Mesendoderm (in vitro differentiated cells): Measurements from ENCODE around the gene SRBD1.

ENCODE experiments used
- DNase-seq: peaks from one replicate; pipeline ENCODE4 v3.0.0; 2013
- H2AK5ac ChIP-seq: 2 replicates; pipeline ENCODE4 v1.6.1; 2013; ENCODE audit warnings: low read length, inconsistent platforms
- H2BK120ac ChIP-seq: 2 replicates; pipeline ENCODE4 v1.6.1; 2013; ENCODE audit warnings: low read depth, mild to moderate bottlenecking, low read length, moderate library complexity, mixed read lengths
- H2BK15ac ChIP-seq: replicated peaks from 2 replicates; pipeline ENCODE4 v1.6.1; 2013; ENCODE audit warnings: low read depth, mild to moderate bottlenecking, moderate library complexity
- H2BK5ac ChIP-seq: 2 replicates; pipeline ENCODE4 v1.6.1; 2013; ENCODE audit warnings: low read length, inconsistent platforms
- H3K18ac ChIP-seq: 2 replicates; pipeline ENCODE4 v1.6.1; 2013; ENCODE audit warnings: mild to moderate bottlenecking, low read length, mixed read lengths
- H3K23ac ChIP-seq: one replicate; pipeline ENCODE4 v1.6.1; 2013; ENCODE audit warnings: low read length
- H3K27ac ChIP-seq: 2 replicates; pipeline ENCODE4 v1.5.1; 2013; ENCODE audit warnings: low read depth, mild to moderate bottlenecking, inconsistent platforms, low read length, moderate library complexity
- H3K27me3 ChIP-seq: 2 replicates; pipeline ENCODE4 v1.6.1; 2013; ENCODE audit warnings: low read length, control low read depth, mild to moderate bottlenecking, inconsistent platforms; ENCODE audit not compliant: insufficient read depth, poor library complexity
- H3K36me3 ChIP-seq: 2 replicates; pipeline ENCODE4 v1.6.1; 2013; ENCODE audit warnings: low read length, inconsistent platforms; ENCODE audit not compliant: control insufficient read depth, insufficient read depth
- H3K4ac ChIP-seq: one replicate; pipeline ENCODE4 v1.6.1; 2013; ENCODE audit warnings: low read depth, mild to moderate bottlenecking, low read length, moderate library complexity
- H3K4me1 ChIP-seq: 2 replicates; pipeline ENCODE4 v1.6.1; 2013; ENCODE audit warnings: low read depth, low read length, inconsistent platforms; ENCODE audit not compliant: control insufficient read depth
- H3K4me2 ChIP-seq: 2 replicates; pipeline ENCODE4 v1.6.1; 2013; ENCODE audit warnings: low read length
- H3K4me3 ChIP-seq: 2 replicates; pipeline ENCODE4 v1.5.1; 2013; ENCODE audit warnings: mild to moderate bottlenecking, low read length
- H3K56ac ChIP-seq: one replicate; pipeline ENCODE4 v1.6.1; 2013; ENCODE audit warnings: low read length
- H3K79me1 ChIP-seq: 2 replicates; pipeline ENCODE4 v1.6.1; 2013; ENCODE audit warnings: low read length, inconsistent platforms
- H3K79me2 ChIP-seq: 2 replicates; pipeline ENCODE4 v1.6.1; 2013; ENCODE audit warnings: mild to moderate bottlenecking, low read length; ENCODE audit not compliant: control insufficient read depth, insufficient read depth
- H3K9ac ChIP-seq: 2 replicates; pipeline ENCODE4 v1.6.1; 2013; ENCODE audit warnings: low read length, inconsistent platforms
- H4K5ac ChIP-seq: one replicate; pipeline ENCODE4 v1.6.1; 2013; ENCODE audit warnings: low read length
- H4K8ac ChIP-seq: one replicate; pipeline ENCODE4 v1.6.1; 2013; ENCODE audit warnings: low read depth, mild to moderate bottlenecking, control low read depth, low read length, moderate library complexity
- WGBS: extraction: QIAGEN DNeasy Blood & Tissue Kit; methylation state at CpG from one replicate; pipeline ENCODE4 v1.1.7; 2013; ENCODE audit warnings: low lambda C conversion rate, missing lambda C conversion rate; ENCODE audit not compliant: insufficient coverage; ENCODE audit errors: extremely low coverage; 5-methylcytosine and 5-hydroxymethylcytosine counted together

Gene SRBD1

DNA sequence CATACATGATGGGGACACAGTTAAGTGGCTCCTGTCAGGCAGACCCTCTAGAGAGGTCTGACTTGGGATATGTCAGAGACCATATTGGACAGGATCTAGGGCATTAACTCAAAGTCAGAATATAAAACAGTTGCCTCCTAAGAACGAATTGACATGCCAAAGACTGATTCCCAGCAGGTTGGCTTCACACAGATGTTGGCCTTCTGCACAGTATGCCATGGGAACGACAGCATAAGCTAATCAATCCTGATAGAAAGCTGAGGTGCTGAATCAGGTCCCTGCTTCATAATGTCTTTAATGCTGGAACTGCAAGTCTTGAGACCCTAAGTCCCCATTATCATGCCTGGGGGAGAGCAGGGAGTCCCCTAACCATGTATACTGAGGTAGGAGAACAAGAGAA is 165.1 kb downstream of the SRBD1 start:
- Histone ChIP-seq H2BK15ac (no peak overlapping the region), H3K9ac (no peak overlapping the region), H2BK5ac (no peak overlapping the region), H3K79me1 (no peaks in the 10 kb centered on the region), H3K27ac (no peak overlapping the region), H3K56ac (no peak overlapping the region), H3K79me2 (no peaks in the 10 kb centered on the region), H2AK5ac (no peak overlapping the region), H2BK120ac (no peak overlapping the region), H4K8ac (no peak overlapping the region), H4K5ac (no peak overlapping the region), H3K4me3 (no peak overlapping the region), H3K36me3 (no peaks in the 10 kb centered on the region), H3K23ac (no peak overlapping the region), H3K4me1 (no peaks in the 10 kb centered on the region), H3K4me2 (no peak overlapping the region), H3K27me3 (no peaks in the 10 kb centered on the region), H3K18ac (no peak overlapping the region), H3K4ac (no peak overlapping the region)
- no CpG with 5 or more reads among the region's 2 CpGs for WGBS
- no peak for DNase-seq

DNA sequence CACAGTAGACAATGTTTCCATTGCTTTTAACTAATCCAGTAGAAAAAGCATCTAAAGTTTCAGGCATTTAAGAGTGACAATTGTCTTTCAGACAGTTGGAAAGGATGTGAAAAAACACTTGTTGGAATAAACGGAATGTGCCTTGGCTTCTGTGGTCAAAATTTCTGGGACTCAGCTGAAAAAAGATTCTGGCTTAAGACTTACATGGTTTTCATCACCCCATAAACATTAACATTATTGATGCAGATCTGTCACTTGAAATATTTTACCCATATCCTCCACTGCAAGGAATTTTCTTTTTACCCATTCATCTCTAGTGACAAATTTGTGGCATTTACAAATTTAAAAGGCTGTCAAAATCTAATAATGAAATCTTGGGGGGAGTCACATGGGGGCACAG is 166.0 kb downstream of the SRBD1 start:
- no peak overlapping the region for H3K4me3 ChIP-seq
- no peak overlapping the region for H2BK15ac ChIP-seq
- H2AK5ac ChIP-seq: no peak overlapping the region
- no peak overlapping the region for H2BK5ac ChIP-seq
- no peak overlapping the region for H3K23ac ChIP-seq
- H3K9ac ChIP-seq: no peak overlapping the region
- H2BK120ac ChIP-seq: no peak overlapping the region
- no peaks in the 10 kb centered on the region for H3K36me3 ChIP-seq
- WGBS: no CpG with 5 or more reads among the region's 1 CpG
- H3K18ac ChIP-seq: no peak overlapping the region
- H3K27ac ChIP-seq: no peak overlapping the region
- H3K4ac ChIP-seq: no peak overlapping the region
- no peaks in the 10 kb centered on the region for H3K27me3 ChIP-seq
- no peak overlapping the region for H3K4me2 ChIP-seq
- no peaks in the 10 kb centered on the region for H3K4me1 ChIP-seq
- H3K56ac ChIP-seq: no peak overlapping the region
- no peak overlapping the region for H4K8ac ChIP-seq
- no peak overlapping the region for H4K5ac ChIP-seq
- no peaks in the 10 kb centered on the region for H3K79me1 ChIP-seq
- DNase-seq: no peak
- H3K79me2 ChIP-seq: no peaks in the 10 kb centered on the region

DNA sequence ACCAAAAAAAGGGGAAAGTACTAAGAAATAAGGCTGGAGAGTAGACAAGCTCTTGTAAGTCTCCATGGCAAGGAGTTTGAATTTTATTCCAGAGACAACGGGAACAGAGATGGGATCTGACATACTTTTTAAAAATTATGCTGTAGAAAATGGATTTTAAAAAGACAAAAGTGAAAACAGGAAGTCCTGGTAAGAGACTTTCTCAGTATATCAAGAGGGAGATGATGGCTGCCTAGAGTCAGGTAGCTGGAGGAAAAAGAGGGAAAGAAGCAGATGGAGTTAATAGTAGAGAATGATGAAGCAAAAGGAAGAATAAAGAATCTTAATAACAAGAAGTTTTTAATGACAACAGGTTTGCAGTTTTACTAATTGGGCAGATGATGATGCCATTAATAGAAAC is 168.1 kb downstream of the SRBD1 start:
- Histone ChIP-seq H3K4ac (no peak overlapping the region), H3K79me1 (no peaks in the 10 kb centered on the region), H3K4me2 (no peak overlapping the region), H2BK5ac (no peak overlapping the region), H2BK120ac (no peak overlapping the region), H4K8ac (no peak overlapping the region), H2BK15ac (no peak overlapping the region), H4K5ac (no peak overlapping the region), H3K9ac (no peak overlapping the region), H2AK5ac (no peak overlapping the region), H3K18ac (no peak overlapping the region), H3K79me2 (no peaks in the 10 kb centered on the region), H3K23ac (no peak overlapping the region), H3K4me1 (no peaks in the 10 kb centered on the region), H3K36me3 (no peaks in the 10 kb centered on the region), H3K56ac (no peak overlapping the region), H3K4me3 (no peak overlapping the region), H3K27me3 (no peaks in the 10 kb centered on the region), H3K27ac (no peak overlapping the region)
- no peak for DNase-seq
- no CpG with 5 or more reads among the region's 1 CpG for WGBS

DNA sequence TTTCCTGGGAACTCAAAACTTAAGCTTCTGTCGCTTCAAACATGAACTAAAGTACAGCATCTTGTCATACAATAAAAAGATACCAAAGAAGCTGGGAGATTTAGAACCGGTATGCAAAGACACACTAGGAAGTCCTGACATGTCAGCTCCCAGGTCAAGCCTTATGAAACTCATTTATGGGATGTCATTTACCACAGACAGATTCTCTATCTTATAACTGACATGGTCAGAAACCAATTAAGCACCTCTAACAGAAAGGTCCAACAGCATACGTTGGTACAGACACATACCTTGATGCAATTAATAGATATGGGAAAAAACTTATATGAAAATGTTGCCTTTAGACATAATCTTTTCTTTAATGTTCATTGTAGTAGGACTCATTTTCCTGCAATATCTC is 169.0 kb downstream of the SRBD1 start:
- no peak overlapping the region for H4K8ac ChIP-seq
- H3K27me3 ChIP-seq: no peaks in the 10 kb centered on the region
- no peaks in the 10 kb centered on the region for H3K79me2 ChIP-seq
- no peaks in the 10 kb centered on the region for H3K4me1 ChIP-seq
- H3K23ac ChIP-seq: no peak overlapping the region
- H2BK5ac ChIP-seq: no peak overlapping the region
- no peak overlapping the region for H2BK15ac ChIP-seq
- no peak overlapping the region for H2AK5ac ChIP-seq
- no peak overlapping the region for H3K27ac ChIP-seq
- WGBS: no CpG with 5 or more reads among the region's 3 CpGs
- no peak overlapping the region for H3K9ac ChIP-seq
- no peak for DNase-seq
- H3K79me1 ChIP-seq: no peaks in the 10 kb centered on the region
- H3K4me3 ChIP-seq: no peak overlapping the region
- H3K18ac ChIP-seq: no peak overlapping the region
- H3K4ac ChIP-seq: no peak overlapping the region
- H3K4me2 ChIP-seq: no peak overlapping the region
- H2BK120ac ChIP-seq: no peak overlapping the region
- H3K56ac ChIP-seq: no peak overlapping the region
- no peaks in the 10 kb centered on the region for H3K36me3 ChIP-seq
- no peak overlapping the region for H4K5ac ChIP-seq

DNA sequence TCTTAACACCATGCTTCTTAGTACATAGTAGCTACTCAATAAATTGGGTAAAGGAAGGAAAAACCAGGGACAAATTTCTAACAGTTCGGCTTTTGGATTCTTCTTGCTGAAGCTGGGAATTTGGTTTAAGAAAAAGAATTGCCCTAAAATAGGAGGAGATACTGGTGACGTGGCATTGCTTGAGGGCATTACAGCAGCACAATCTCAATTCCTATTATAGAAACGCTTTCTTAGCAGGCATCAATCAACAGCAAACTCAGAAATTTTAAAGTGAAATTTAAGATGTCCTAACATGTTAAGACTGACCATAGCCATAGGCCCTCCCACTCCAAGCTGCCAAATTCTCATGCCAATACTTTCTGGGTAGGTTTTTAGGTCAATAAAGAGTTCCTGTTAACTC is 169.5 kb downstream of the SRBD1 start:
- H3K79me2 ChIP-seq: no peaks in the 10 kb centered on the region
- no peak overlapping the region for H3K27ac ChIP-seq
- no peak overlapping the region for H3K9ac ChIP-seq
- WGBS: no CpG with 5 or more reads among the region's 3 CpGs
- H3K4ac ChIP-seq: no peak overlapping the region
- H2BK15ac ChIP-seq: no peak overlapping the region
- H3K56ac ChIP-seq: no peak overlapping the region
- H3K27me3 ChIP-seq: no peaks in the 10 kb centered on the region
- no peak overlapping the region for H3K18ac ChIP-seq
- H3K79me1 ChIP-seq: no peaks in the 10 kb centered on the region
- no peaks in the 10 kb centered on the region for H3K4me1 ChIP-seq
- H4K8ac ChIP-seq: no peak overlapping the region
- DNase-seq: no peak
- H3K4me2 ChIP-seq: no peak overlapping the region
- no peak overlapping the region for H2BK120ac ChIP-seq
- H3K36me3 ChIP-seq: no peaks in the 10 kb centered on the region
- no peak overlapping the region for H2BK5ac ChIP-seq
- no peak overlapping the region for H3K23ac ChIP-seq
- no peak overlapping the region for H4K5ac ChIP-seq
- H3K4me3 ChIP-seq: no peak overlapping the region
- no peak overlapping the region for H2AK5ac ChIP-seq
